GM23338 (cell line): ENCODE results near the gene LSM3. TPM values are rescaled to one million over a fixed set of nuclear protein-coding genes. Genes with fewer than 3 reads are reported as not detected.

Experiments used
- ATAC-seq: fragments of 200-7000 bp; cut with Tn5 transposase; 3 replicates; pipeline ENCODE4 v1.9.1; 2020
- DNase-seq: peaks from one replicate; pipeline ENCODE4 v3.0.0-alpha.2; 2015; ENCODE audit warnings: low spot score
- H2AFZ ChIP-seq: fragments of 200-600 bp; sonication (generic); 2 replicates; pipeline ENCODE4 v1.8.0; 2016; ENCODE audit warnings: antibody characterized with exemption, mild to moderate bottlenecking, moderate library complexity
- H3F3A ChIP-seq: fragments of 200-600 bp; sonication (generic); replicated peaks from 2 replicates; pipeline ENCODE4 v1.8.0; 2017; ENCODE audit warnings: antibody characterized with exemption, mixed run types, low read depth
- H3K27ac ChIP-seq: fragments of 200-600 bp; sonication (generic); 2 replicates; pipeline ENCODE4 v1.6.1; 2016; ENCODE audit warnings: low read depth
- H3K27me3 ChIP-seq: fragments of 200-600 bp; sonication (generic); 2 replicates; pipeline ENCODE4 v1.8.0; 2016; ENCODE audit warnings: mild to moderate bottlenecking, mixed run types, moderate library complexity; ENCODE audit not compliant: insufficient read depth
- H3K36me3 ChIP-seq: fragments of 200-600 bp; sonication (generic); 2 replicates; pipeline ENCODE4 v1.8.0; 2016; ENCODE audit warnings: mild to moderate bottlenecking; ENCODE audit not compliant: insufficient read depth
- H3K4me1 ChIP-seq: fragments of 200-600 bp; sonication (generic); 2 replicates; pipeline ENCODE4 v1.8.0; 2016; ENCODE audit warnings: mild to moderate bottlenecking, moderate library complexity; ENCODE audit not compliant: insufficient read depth
- H3K4me2 ChIP-seq: fragments of 200-600 bp; sonication (generic); 2 replicates; pipeline ENCODE4 v1.7.1; 2017; ENCODE audit warnings: mixed run types
- H3K4me3 ChIP-seq: fragments of 200-600 bp; sonication (generic); 2 replicates; pipeline ENCODE4 v1.6.1; 2016; ENCODE audit warnings: mixed run types
- H3K79me2 ChIP-seq: fragments of 200-600 bp; sonication (generic); replicated peaks from 2 replicates; pipeline ENCODE4 v1.8.0; 2017; ENCODE audit warnings: mild to moderate bottlenecking; ENCODE audit not compliant: insufficient read depth
- H3K9me2 ChIP-seq: fragments of 200-600 bp; sonication (generic); 2 replicates; pipeline ENCODE4 v1.8.0; 2017; ENCODE audit not compliant: insufficient read depth
- H4K20me1 ChIP-seq: fragments of 200-600 bp; sonication (generic); replicated peaks from 2 replicates; pipeline ENCODE4 v1.8.0; 2017; ENCODE audit warnings: mild to moderate bottlenecking; ENCODE audit not compliant: insufficient read depth
- H3K27ac Mint-ChIP-seq: 2 replicates; pipeline ENCODE4 v1.8.0; 2020; ENCODE audit warnings: inconsistent platforms, mild to moderate bottlenecking, moderate library complexity, mixed read lengths
- H3K27me3 Mint-ChIP-seq: 3 replicates; pipeline ENCODE4 v1.8.0; 2022; ENCODE audit warnings: low read depth, mild to moderate bottlenecking, moderate library complexity, mixed read lengths, inconsistent platforms; ENCODE audit not compliant: insufficient read depth, poor library complexity
- H3K36me3 Mint-ChIP-seq: 3 replicates; pipeline ENCODE4 v1.8.0; 2021; ENCODE audit warnings: low read depth, mild to moderate bottlenecking, inconsistent platforms, moderate library complexity, mixed read lengths
- H3K4me1 Mint-ChIP-seq: 3 replicates; pipeline ENCODE4 v1.8.0; 2020; ENCODE audit warnings: mild to moderate bottlenecking, inconsistent platforms, mixed read lengths
- H3K4me3 Mint-ChIP-seq: 3 replicates; pipeline ENCODE4 v1.8.0; 2021; ENCODE audit warnings: moderate library complexity, mild to moderate bottlenecking, inconsistent platforms, mixed read lengths
- H3K9me3 Mint-ChIP-seq: 3 replicates; pipeline ENCODE4 v1.8.0; 2020; ENCODE audit warnings: moderate library complexity, mild to moderate bottlenecking, inconsistent platforms, mixed read lengths
- CREB1 ChIP-seq: fragments of 250-450 bp; sonication (Bioruptor Pico); IDR thresholded peaks from 2 replicates; pipeline ENCODE4 v1.5.0; 2020; ENCODE audit warnings: low read depth, mild to moderate bottlenecking, moderate library complexity
- ETS1 ChIP-seq: IDR thresholded peaks from 2 replicates; pipeline ENCODE4 v1.6.1; 2016; ENCODE audit warnings: antibody characterized with exemption
- EZH2 ChIP-seq: fragments of 200-600 bp; sonication (generic); IDR thresholded peaks from one replicate; pipeline ENCODE4 v1.8.0; 2017; ENCODE audit warnings: antibody characterized with exemption, mild to moderate bottlenecking, low read depth; ENCODE audit not compliant: unreplicated experiment
- EZH2phosphoT487 ChIP-seq: fragments of 200-600 bp; sonication (generic); IDR thresholded peaks from one replicate; pipeline ENCODE4 v1.8.1; 2018; ENCODE audit warnings: antibody characterized with exemption; ENCODE audit not compliant: unreplicated experiment
- JUNB ChIP-seq: IDR thresholded peaks from one replicate; pipeline ENCODE4 v1.6.1; 2016; ENCODE audit warnings: antibody characterized with exemption; ENCODE audit not compliant: unreplicated experiment
- NANOG ChIP-seq: IDR thresholded peaks from 2 replicates; pipeline ENCODE4 v1.6.1; 2016; ENCODE audit warnings: antibody characterized with exemption, borderline replicate concordance
- POLR2AphosphoS5 ChIP-seq: IDR thresholded peaks from 2 replicates; pipeline ENCODE4 v1.6.1; 2016; ENCODE audit warnings: antibody characterized with exemption, low read depth
- REST ChIP-seq: IDR thresholded peaks from one replicate; pipeline ENCODE4 v1.6.1; 2018; ENCODE audit warnings: antibody characterized with exemption; ENCODE audit not compliant: unreplicated experiment
- STAT1 ChIP-seq: IDR thresholded peaks from one replicate; pipeline ENCODE4 v1.6.1; 2016; ENCODE audit warnings: antibody characterized with exemption; ENCODE audit not compliant: unreplicated experiment
- ZNF114 ChIP-seq: fragments of 250-450 bp; sonication (Bioruptor Pico); IDR thresholded peaks from 2 replicates; pipeline ENCODE4 v1.5.0; 2020; ENCODE audit warnings: mild to moderate bottlenecking, moderate library complexity
- polyA plus RNA-seq: library from polyadenylated mRNA; unstranded; fragments of >200 nt; fragmentation: Nextera tagmentation; extraction: Ambion mirVana; gene quantifications from 2 replicates; pipeline ENCODE4 v1.2.1, GENCODE V29; 2016
- total RNA-seq: library from RNA; depleted of rRNA; stranded (reverse); fragments of >200 nt; shearing (Covaris generic); gene quantifications from 2 replicates; pipeline ENCODE4 v1.2.3, GENCODE V29; 2014

Gene LSM3
- total and polyA plus RNA-seq, 2 experiments from 2014 or later: 20.1 to 71.5 TPM

DNA sequence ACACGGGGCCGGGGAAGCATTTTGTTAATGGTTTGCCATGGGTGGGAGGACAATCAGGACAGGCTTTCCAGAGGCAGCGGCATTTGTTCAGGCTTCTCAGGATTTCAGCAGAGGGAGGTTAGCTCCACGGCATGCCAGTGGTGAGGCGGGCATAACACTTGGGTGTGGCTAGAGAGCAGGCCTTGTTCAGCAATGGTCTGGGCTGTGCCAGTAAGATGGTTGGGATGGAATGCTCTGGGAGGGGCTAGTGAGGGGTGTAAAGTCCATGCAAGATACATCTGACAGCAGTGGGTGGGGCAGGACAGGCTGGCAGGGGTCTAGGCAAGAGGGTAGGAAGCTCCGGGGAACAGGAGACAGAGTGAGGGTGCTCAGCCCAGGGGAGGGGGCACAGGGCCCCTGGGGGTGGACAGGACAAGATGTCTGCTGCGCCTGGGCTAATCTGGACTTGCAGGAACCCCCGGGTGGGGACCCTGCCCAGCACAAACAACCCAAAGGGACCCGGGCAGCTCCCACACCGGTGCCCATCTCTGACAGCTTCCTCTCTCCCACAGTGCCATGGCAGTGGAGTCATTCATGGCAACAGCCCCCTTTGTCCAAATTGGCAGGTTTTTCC lies 45.3 kb upstream of the LSM3 start:
- no peak overlapping the region for H3K27ac ChIP-seq
- no peak overlapping the region for H3K4me3 ChIP-seq
- H3F3A ChIP-seq: no peaks in the 10 kb centered on the region
- H3K36me3 ChIP-seq: peaks cover 8% of the 10 kb centered on the region
- no peaks in the 10 kb centered on the region for H3K4me1 ChIP-seq
- H3K36me3 Mint-ChIP-seq: peaks cover 76% of the 10 kb centered on the region
- H3K9me3 Mint-ChIP-seq: no peaks in the 10 kb centered on the region
- H3K4me2 ChIP-seq: no peak overlapping the region
- no peaks in the 10 kb centered on the region for H4K20me1 ChIP-seq
- H3K27me3 Mint-ChIP-seq: peaks cover 7% of the 10 kb centered on the region
- no peak for ATAC-seq
- H3K4me1 Mint-ChIP-seq: no peaks in the 10 kb centered on the region
- H3K4me3 Mint-ChIP-seq: no peak overlapping the region
- DNase-seq: no peak
- no peak overlapping the region for H3K27ac Mint-ChIP-seq
- H3K79me2 ChIP-seq: peaks cover 4% of the 10 kb centered on the region
- no peak overlapping the region for H2AFZ ChIP-seq
- TF ChIP-seq ZNF114 (no peak), STAT1 (no peak), NANOG (no peak), JUNB (no peak), ETS1 (no peak), EZH2 (no peak), EZH2phosphoT487 (no peak), POLR2AphosphoS5 (no peak), CREB1 (CRISPR knock-in tag) (no peak), REST (no peak)
- no peaks in the 10 kb centered on the region for H3K27me3 ChIP-seq
- no peaks in the 10 kb centered on the region for H3K9me2 ChIP-seq

- Histone ChIP-seq H2AFZ (no peak overlapping the region), H3K27ac (no peak overlapping the region), H4K20me1 (no peaks in the 10 kb centered on the region), H3K4me3 (no peak overlapping the region), H3K27me3 (no peaks in the 10 kb centered on the region), H3K79me2 (no peaks in the 10 kb centered on the region), H3K4me2 (no peak overlapping the region), H3K9me2 (no peaks in the 10 kb centered on the region), H3K36me3 (peaks cover 8% of the 10 kb centered on the region), H3K4me1 (no peaks in the 10 kb centered on the region), H3F3A (no peaks in the 10 kb centered on the region)
- Mint-ChIP-seq H3K27me3 (peaks cover 9% of the 10 kb centered on the region), H3K4me1 (no peaks in the 10 kb centered on the region; the same call in 2 of the 3 replicates), H3K36me3 (peaks cover 74% of the 10 kb centered on the region), H3K27ac (no peak overlapping the region), H3K4me3 (no peak overlapping the region), H3K9me3 (no peaks in the 10 kb centered on the region)
- DNase-seq: no peak
- no peak for ATAC-seq
- TF ChIP-seq REST (no peak), ETS1 (no peak)
Observed at GRCh38 chr3:14133876-14134275, 44.7 kb upstream of the LSM3 start.
